T follicular helper cell (primary cell): ENCODE data around the gene RANBP9.

ENCODE experiments used
- DNase-seq: peaks from one replicate; pipeline ENCODE4 v3.0.0-alpha.2; 2020; ENCODE audit warnings: low read depth

The RANBP9 gene

GRCh38 chr6:13710552-13711323 lies 897 bp downstream of the RANBP9 start:
- DNase-seq, result peak; percentile 18

DNA sequence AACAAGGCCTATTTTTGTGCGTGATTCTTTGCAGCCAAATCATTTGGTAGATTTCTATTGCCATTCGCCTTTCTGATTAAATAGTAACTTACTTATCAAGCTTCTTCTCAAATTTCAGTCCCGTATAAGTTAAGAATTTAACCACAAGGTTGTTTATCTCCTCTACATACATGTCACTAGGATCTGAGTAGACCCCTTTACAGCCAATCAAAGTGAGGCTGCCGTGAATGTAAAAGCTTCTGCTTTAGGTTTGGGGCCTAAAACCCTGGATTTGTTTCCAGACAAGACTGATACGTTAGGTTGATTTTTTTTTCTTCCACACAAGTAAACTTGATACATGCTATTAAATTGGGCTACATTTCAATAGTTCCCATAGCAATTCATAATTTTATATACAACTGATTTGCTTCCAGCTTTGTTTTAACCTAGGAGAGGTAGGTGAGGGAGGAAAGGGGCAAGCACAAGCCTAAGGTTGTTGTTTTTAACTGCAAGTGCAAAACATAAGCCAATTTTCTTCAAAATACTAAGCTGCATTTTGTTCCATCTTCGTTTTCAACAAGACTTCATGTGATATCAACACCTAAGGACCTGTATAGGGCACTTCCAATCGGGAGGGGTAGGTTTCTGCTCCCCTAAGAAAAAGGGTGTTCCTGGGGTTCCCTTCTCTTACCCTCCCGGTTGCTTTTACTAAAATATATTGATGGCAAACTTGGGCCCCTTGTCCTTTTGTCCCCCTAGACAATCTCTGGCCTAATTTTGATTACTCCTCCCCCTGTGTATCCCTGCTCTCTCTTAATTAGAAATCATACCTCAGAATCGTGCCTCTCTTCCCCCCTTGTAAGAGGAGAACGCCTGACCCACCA lies 1.7 kb downstream of the RANBP9 start:
- DNase-seq, result no peak

GRCh38 chr6:13708736-13709135 lies 2.9 kb downstream of the RANBP9 start:
- no peak for DNase-seq

DNA sequence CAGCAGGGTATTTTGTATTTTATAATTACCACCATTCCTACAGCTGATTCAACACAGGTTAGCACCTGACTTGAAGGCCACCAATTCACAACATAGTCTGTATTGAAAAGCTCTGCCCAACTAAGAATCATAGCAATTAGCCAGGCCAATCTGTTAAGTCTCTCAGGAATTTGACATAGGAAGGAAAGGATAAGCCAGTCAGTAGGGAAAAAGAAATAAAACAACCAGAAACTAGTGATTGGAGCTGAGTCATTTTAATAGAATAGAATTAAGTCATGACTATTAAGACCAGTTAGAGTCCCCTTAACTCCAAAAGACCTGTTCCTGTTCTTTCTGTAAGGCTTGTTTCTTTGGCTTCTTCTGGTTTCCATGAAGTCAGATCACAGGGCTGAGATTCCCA lies 8.1 kb downstream of the RANBP9 start:
- no peak for DNase-seq

- DNase-seq, result no peak
Measured at GRCh38 chr6:13702809-13703302, 8.8 kb downstream of the RANBP9 start.

DNA sequence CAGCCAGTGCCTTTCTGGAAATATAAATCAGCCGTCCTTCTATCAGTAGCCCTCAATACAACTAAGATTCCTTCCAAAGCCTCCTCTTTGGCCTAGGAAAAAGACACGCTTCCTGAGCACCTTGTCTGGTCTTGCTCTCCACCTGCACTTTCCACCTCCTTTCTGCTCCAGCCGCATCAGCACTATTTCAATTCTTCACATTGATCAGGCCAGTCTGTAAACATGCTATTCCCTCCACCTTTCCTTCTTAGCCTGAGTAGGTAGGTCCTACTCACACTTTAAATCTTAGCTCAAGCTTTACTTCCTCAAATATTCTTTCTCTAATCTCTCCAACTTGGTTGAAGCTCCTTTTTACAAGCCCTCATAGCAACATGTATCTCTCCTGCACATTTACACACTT lies 11.4 kb downstream of the RANBP9 start:
- DNase-seq, result no peak

GRCh38 chr6:13698715-13699114 lies 12.9 kb downstream of the RANBP9 start:
- no peak for DNase-seq

DNA sequence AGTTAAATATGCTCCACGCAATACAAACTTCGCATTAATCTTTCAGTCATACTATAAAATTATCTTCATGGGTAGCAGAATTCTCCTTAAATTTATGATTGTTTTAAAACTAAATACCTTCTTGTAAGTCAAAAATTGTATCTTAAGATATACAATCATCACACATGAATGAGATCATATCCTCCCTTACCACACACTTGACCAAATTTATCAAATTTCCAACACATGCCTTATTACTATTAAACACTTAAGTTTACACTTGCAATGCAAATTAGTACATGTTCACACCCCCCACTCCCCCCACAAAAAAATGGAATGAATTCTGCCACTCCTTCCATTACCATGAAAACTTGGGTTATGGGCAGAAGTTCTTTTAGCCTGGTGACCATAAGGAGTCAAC lies 13.8 kb downstream of the RANBP9 start:
- no peak for DNase-seq

DNA sequence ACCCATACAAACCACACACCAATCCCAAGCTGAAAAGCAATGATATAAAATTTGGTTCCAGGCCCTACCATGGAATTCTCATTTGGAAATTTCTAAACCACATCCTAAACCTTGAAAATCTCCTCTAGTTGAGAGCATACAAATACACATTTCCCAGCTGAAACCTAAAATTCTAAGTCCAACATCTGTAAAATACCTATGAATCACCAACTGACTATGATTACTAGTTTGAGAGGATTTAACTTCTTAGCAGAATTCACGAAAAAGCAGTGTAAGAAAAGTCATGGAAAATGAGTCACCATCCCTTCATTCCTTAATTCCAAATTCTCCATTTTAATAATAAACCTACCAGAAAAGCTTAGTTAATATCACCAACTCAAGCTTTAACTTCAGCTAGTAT lies 15.4 kb downstream of the RANBP9 start:
- DNase-seq, result no peak

DNA sequence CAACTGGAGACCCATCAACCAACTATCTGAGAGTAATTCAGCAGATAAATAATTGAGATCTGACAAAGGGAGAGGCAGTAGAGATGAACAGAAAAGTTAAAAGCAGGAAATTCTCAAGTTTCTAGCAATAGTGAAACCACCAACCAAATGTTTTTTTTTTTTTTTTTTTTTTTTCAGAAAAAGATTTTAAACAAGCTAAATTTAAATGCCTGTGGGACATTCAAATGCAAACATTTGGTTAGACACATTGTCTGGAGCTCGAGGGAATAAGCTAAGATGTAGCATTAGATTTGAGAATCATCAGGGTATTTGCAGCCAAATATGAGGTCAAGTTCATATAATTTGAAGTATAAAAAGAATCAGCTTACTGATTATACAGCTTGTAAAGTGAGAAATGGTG lies 16.4 kb downstream of the RANBP9 start:
- no peak for DNase-seq

DNA sequence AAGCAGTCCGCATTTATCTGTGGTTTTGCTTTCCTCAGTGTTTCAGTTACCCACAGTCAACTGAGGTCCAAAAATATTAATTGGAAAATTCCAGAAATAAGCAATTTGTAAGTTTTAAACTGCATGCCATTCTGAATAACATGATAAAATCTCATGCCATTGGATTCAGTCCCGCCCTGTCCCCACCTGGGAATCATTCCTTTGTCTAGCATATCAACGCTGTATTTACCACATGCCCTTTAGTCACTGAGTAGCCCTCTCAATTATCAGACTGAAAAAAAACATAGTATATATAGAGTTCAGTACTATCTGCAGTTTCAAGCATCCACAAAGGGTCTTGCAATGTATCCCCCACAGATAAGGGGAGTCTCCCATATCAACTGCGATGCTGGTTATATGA lies 17.1 kb downstream of the RANBP9 start:
- no peak for DNase-seq

DNA sequence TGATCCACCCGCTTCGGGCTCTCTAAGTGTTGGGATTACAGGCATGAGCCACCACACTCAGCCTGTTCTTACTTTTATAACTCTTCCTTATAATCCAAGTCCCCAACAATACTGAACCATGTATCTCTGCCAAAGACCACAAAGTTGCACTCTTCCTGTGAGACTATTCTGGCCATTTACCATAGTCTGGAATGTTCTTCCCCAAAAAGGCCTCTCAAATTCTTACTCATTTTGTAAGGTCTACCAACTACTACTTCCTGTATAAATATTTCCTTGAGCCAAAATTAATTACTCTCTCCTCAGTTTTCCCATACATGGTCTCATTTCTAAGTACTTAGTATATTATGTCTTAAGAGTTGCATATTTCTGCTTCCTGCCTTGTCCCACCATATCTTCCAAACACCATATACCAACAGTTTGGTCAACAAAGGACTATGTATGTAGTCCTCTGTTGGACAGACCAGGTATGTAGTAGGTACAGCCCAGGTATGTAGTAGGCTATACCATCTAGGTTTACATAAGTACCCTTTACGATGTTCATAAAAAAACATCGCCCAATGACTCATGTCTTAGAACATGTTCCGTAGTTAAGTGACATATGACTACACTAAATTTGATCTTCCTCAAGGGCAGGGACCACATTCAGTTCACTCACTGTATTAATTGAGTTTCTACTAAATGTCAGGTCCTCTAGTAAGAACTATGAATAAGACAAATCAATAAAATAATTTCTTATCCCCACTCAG lies 22.0 kb downstream of the RANBP9 start:
- no peak for DNase-seq

DNA sequence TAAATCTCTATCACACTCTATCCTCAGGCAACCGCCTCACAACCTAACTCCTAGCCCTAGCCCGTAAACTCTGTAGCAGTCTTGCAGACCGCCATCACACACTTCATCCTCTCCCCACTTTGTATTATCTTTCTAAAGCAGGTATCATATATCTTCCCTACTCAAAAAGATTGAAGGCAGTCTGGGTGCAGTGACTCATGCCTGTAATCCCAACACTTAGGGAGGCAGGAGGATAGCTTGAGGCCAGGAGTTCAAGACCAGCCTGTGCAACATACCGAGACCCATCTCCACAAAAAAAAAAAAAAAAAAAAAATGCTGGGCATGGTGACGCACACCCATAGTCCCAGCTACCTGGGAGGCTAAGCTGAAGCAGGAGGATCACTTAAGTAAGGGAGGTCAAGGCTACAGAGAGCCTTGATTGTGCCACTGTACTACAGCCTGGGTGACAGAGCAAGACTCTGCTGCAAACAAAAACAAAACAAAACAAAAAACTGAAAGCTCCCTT lies 22.9 kb downstream of the RANBP9 start:
- DNase-seq, result no peak

DNA sequence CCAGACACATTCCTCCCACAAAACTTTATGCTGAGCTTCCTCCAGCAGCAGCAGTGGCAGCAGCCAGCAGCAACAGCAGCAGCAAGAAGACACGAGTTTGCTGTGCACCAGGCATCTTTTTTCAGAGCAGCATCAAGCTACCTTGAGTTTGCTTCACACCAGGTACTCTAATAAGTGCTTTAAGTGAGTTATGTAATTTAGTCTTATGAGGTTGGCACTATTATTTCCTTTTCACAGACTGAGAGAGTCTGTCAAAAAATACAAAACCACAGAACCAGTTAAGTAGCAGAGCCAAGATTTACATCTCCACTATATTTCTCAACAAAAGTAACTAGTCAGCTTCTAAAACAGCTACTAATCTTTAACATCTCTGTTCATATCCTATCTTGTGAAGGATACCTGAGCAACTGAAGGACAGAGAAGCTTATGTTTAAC lies 23.7 kb downstream of the RANBP9 start:
- no peak for DNase-seq

DNA sequence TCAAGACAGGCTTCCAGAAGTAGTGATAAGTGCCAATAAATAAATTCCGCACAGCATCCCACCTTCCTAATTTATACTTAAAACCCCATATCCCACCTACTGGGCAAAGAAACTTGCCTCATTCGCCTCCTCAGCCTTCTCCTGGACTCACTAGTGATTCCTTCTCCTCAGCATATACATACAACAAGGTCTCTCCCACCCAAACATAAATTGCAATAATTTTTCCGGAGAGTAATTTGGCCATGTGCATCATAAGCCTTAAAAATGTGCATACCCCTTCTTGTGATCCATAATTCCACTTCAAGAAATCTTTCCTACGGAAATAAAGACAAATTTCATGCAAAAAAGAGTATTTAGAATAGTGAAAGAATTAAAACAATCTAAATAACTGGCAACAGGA lies 26.8 kb downstream of the RANBP9 start:
- DNase-seq, result no peak

- no peak for DNase-seq
Measured at GRCh38 chr6:13683038-13683437, 28.6 kb downstream of the RANBP9 start.

DNA sequence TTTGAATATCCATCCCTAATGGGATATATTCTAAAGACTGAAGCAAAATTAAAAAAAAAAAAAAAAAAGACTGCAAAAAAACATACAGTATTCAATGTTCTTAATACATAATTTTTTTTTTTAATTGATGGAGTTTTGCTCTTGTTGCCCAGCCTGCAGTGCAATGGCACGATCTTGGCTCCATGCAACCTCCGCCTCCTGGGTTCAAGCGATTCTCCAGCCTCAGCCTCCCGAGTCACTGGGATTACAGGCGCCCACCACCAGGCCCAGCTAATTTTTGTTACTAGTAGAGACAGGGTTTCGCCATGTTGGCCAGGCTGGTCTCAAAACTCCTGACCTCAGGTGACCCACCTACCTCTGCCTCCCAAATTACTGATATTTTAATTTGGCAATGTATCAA lies 29.3 kb downstream of the RANBP9 start:
- DNase-seq, result no peak

GRCh38 chr6:13681305-13682061 lies 30.2 kb downstream of the RANBP9 start:
- no peak for DNase-seq

DNA sequence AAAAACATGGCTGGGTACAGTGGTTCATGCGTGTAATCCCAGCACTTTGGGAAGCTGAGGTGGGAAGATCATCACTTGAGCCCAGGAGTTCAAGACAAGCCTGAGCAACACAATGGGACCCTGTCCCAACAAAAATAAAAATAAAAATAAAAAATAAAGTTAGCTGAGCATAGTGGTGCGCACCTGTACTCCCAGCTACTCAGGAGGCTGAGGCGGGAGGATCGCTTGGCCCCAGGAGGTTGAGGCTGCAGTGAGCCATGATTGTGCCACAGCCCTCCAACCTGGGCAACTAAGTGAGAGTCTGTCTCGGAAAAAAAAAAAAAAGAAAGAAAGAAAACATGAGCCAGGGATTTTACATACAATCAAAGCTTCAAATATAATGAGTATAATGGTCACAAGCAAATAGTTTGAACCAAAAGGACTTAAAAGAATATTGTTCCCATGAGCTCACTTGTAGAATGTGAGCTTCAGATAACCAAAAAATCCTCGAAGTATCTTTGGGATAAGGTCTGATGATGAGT lies 31.1 kb downstream of the RANBP9 start:
- no peak for DNase-seq

- no peak for DNase-seq
Measured at GRCh38 chr6:13679996-13680395, 31.6 kb downstream of the RANBP9 start.
